ENCODE results near the gene EHMT2. TPM values are rescaled to one million over a fixed set of nuclear protein-coding genes. Genes with fewer than 3 reads are reported as not detected.

EHMT2 gene
- total RNA-seq, 1 experiment from 2014 or later, result 68.3 TPM

- peak; percentile 71 to 80 for DNase-seq
- H3K4me2 ChIP-seq, result peak overlapping the region; percentile 98
- TF ChIP-seq EZH2 (IDR thresholded peaks at IDR 0.05; ENCODE audit: low read depth), result no peak
- no peak for TF ChIP-seq CTCF (conservative IDR thresholded peaks at IDR 0.05)
- H3K36me3 ChIP-seq (ENCODE audit: low read depth), result peaks cover 34% of the 10 kb centered on the region
- no peaks in the 10 kb centered on the region for H3K27me3 ChIP-seq (ENCODE audit: insufficient read depth, low read depth)
- H2AFZ ChIP-seq, result peak overlapping the region; percentile 74
- H3F3A ChIP-seq (ENCODE audit: insufficient read depth, low read depth), result peaks cover 74% of the 10 kb centered on the region
- intact Hi-C loops (cut with micrococcal nuclease; ENCODE audit: unreplicated experiment), result loop anchor here (1.0 to 5.0 kb wide), 5 partner anchors 28 to 154 kb away; partner anchors contain the start of genes EHMT2, NEU1 and SLC44A4
- H3K27ac ChIP-seq, result peak overlapping the region; percentile 77
- H3K4me1 ChIP-seq (replicated peaks; ENCODE audit: insufficient read depth), result peaks cover 38% of the 10 kb centered on the region
- H3K79me2 ChIP-seq (ENCODE audit: low read depth), result peaks cover 93% of the 10 kb centered on the region
- BruUV-seq (replicated peaks), result TSS peak; percentile 58
- POLR2A ChIA-PET (ENCODE audit: unreplicated experiment), result interaction anchor here (0.5 kb wide), 2 partner anchors 17 to 60 kb away, joined by 3 to 4 read pairs; no protein-coding TSS in a partner anchor
- no peaks in the 10 kb centered on the region for H3K9me2 ChIP-seq (ENCODE audit: insufficient read depth)
- no peaks in the 10 kb centered on the region for H3K9me3 ChIP-seq (ENCODE audit: insufficient read depth, low read depth)
- peaks cover 52% of the 10 kb centered on the region for H4K20me1 ChIP-seq (ENCODE audit: insufficient read depth)
- CTCF ChIA-PET, result interaction anchor here (0.7 kb wide), 2 partner anchors 59 to 64 kb away, joined by 4 read pairs; no protein-coding TSS in a partner anchor
- H3K4me3 ChIP-seq, result peak overlapping the region; percentile 94
Observed at GRCh38 chr6:31834367-31835250, 62.9 kb downstream of the EHMT2 start.

DNA sequence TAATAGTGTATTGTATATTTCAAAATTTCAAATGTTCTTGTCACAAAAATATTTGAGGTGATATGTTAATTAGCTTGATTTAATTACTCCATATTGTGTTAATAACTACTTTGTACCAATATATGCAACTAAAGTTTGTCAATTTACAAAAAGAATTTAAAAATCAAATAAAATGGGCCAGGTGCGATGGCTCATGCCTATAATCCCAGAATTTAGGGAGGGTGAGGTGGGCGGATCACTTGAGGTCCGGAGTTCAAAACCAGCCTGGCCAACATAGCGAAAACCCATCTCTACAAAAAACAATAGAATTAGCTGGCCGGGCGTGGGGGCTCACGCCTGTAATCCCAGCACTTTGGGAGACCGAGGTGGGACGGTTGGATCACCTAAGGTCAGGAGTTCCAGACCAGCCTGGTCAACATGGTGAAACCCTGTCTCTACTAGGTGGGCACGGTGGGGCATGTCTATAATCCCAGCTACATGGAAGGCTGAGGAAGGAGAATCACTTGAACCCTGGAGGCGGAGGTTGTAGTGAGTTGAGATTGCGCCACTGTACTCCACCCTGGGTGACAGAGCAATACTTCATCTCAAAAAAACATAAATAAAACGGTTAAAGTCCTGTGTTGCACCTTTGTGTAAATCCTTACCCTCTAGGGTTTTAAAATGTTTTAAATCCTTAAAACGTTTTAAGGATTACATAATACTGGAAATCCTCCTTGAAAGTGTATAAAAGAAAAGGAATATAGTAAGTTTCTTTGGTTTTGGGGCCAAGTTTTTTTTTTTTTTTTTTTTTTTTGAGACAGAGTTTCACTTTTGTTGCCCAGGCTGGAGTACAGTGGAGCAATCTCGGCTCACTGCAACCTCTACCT is 65.9 kb downstream of the EHMT2 start:
- intact Hi-C loops (cut with micrococcal nuclease; ENCODE audit: unreplicated experiment), result loop anchor here (2.0 to 5.0 kb wide), 4 partner anchors 17 to 121 kb away; partner anchors contain the start of genes EHMT2, HSPA1A, HSPA1L and SLC44A4
- peaks cover 24% of the 10 kb centered on the region for H4K20me1 ChIP-seq (ENCODE audit: insufficient read depth)
- no peak overlapping the region for H2AFZ ChIP-seq
- TF ChIP-seq CTCF (conservative IDR thresholded peaks at IDR 0.05) (no peak), EZH2 (IDR thresholded peaks at IDR 0.05; ENCODE audit: low read depth) (no peak)
- H3K9me2 ChIP-seq (ENCODE audit: insufficient read depth), result no peaks in the 10 kb centered on the region
- peaks cover 72% of the 10 kb centered on the region for H3K79me2 ChIP-seq (ENCODE audit: low read depth)
- peak overlapping the region; percentile 24 for H3K27ac ChIP-seq
- ChIA-PET CTCF (interaction anchor here (0.7 kb wide), 1 partner anchor 36 kb away, joined by 7 read pairs; the partner anchor contains the start of gene VARS1), POLR2A (ENCODE audit: unreplicated experiment) (interaction anchor here (0.6 to 1.2 kb wide), 2 partner anchors 17 to 171 kb away, joined by 4 to 5 read pairs; partner anchors contain the start of gene C6orf47)
- peaks cover 49% of the 10 kb centered on the region for H3F3A ChIP-seq (ENCODE audit: insufficient read depth, low read depth)
- H3K36me3 ChIP-seq (ENCODE audit: low read depth), result peaks cover 5% of the 10 kb centered on the region; the same call in 1 of the 2 replicates
- no TSS peak for BruUV-seq (replicated peaks)
- no peak for DNase-seq
- peaks cover 21% of the 10 kb centered on the region for H3K4me1 ChIP-seq (replicated peaks; ENCODE audit: insufficient read depth)
- H3K4me2 ChIP-seq, result peak overlapping the region; percentile 88
- H3K4me3 ChIP-seq, result peak overlapping the region; percentile 67
- no peaks in the 10 kb centered on the region for H3K9me3 ChIP-seq (ENCODE audit: insufficient read depth, low read depth)
- no peaks in the 10 kb centered on the region for H3K27me3 ChIP-seq (ENCODE audit: insufficient read depth, low read depth)
